ENCODE measurements around the gene HBM. TPM values are rescaled to one million over a fixed set of nuclear protein-coding genes. Genes with fewer than 3 reads are reported as not detected.
"Not testable (repeated sequence)": the region's sequence is repeated elsewhere in the genome, so short reads cannot be mapped to it uniquely, and the experiment has no call there.

The HBM gene
- total and polyA plus RNA-seq, 4 donors = 0.28 to 2,893 TPM; not detected in 2

DNA sequence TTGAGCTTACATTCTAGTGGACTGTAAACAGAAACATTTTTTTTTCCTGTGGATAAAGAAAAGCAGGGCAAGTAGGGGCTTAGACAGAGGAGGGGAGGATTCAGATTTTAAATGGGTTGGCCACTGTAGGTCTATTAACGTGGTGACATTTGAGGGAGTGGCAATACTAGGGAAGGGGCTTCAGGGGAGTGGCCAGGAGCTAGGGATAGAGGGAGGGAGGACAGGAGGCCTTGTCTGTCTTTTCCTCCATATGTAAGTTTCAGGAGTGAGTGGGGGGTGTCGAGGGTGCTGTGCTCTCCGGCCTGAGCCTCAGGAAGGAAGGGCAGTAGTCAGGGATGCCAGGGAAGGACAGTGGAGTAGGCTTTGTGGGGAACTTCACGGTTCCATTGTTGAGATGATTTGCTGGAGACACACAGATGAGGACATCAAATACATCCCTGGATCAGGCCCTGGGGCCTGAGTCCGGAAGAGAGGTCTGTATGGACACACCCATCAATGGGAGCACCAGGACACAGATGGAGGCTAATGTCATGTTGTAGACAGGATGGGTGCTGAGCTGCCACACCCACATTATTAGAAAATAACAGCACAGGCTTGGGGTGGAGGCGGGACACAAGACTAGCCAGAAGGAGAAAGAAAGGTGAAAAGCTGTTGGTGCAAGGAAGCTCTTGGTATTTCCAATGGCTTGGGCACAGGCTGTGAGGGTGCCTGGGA lies 6.5 kb upstream of the HBM start:
- H3K9ac ChIP-seq (ENCODE audit: low read depth in 1 of 2, low read length in 2 of 2) = no peak overlapping the region
- peaks cover 0 to 8% (median 4%) of the 10 kb centered on the region in 4 donors for H3K4me1 ChIP-seq (ENCODE audit: control insufficient read depth in 4 of 4, insufficient read depth in 4 of 4, low read length in 3 of 4)
- WGBS = 51% methylated on average over 6 of the region's 6 CpGs
- no peaks in the 10 kb centered on the region for H3K9me3 ChIP-seq (ENCODE audit: control insufficient read depth in 4 of 4, low read length in 3 of 4)
- H3K36me3 ChIP-seq (ENCODE audit: control insufficient read depth in 4 of 4, insufficient read depth in 3 of 4, low read depth in 1 of 4, low read length in 3 of 4) = no peaks in the 10 kb centered on the region
- DNase-seq (ENCODE audit: low spot score) = no peak
- H3K27ac ChIP-seq (ENCODE audit: low read depth in 1 of 2, low read length in 2 of 2) = no peak overlapping the region
- peaks cover 0 to 2% (median under 1%) of the 10 kb centered on the region in 4 donors for H3K27me3 ChIP-seq (ENCODE audit: control insufficient read depth in 4 of 4, insufficient read depth in 4 of 4, low read length in 3 of 4)
- no peak overlapping the region for H3K4me3 ChIP-seq (ENCODE audit: low read depth in 1 of 3, low read length in 3 of 3)
- no peak for TF ChIP-seq YY1 (IDR thresholded peaks at IDR 0.05)
- TF ChIP-seq JUND (IDR thresholded peaks at IDR 0.05) = no peak
- TF ChIP-seq SP1 (IDR thresholded peaks at IDR 0.05) = no peak
- no peak for TF ChIP-seq RXRA (IDR thresholded peaks at IDR 0.05)
- TF ChIP-seq, protein P1, sequence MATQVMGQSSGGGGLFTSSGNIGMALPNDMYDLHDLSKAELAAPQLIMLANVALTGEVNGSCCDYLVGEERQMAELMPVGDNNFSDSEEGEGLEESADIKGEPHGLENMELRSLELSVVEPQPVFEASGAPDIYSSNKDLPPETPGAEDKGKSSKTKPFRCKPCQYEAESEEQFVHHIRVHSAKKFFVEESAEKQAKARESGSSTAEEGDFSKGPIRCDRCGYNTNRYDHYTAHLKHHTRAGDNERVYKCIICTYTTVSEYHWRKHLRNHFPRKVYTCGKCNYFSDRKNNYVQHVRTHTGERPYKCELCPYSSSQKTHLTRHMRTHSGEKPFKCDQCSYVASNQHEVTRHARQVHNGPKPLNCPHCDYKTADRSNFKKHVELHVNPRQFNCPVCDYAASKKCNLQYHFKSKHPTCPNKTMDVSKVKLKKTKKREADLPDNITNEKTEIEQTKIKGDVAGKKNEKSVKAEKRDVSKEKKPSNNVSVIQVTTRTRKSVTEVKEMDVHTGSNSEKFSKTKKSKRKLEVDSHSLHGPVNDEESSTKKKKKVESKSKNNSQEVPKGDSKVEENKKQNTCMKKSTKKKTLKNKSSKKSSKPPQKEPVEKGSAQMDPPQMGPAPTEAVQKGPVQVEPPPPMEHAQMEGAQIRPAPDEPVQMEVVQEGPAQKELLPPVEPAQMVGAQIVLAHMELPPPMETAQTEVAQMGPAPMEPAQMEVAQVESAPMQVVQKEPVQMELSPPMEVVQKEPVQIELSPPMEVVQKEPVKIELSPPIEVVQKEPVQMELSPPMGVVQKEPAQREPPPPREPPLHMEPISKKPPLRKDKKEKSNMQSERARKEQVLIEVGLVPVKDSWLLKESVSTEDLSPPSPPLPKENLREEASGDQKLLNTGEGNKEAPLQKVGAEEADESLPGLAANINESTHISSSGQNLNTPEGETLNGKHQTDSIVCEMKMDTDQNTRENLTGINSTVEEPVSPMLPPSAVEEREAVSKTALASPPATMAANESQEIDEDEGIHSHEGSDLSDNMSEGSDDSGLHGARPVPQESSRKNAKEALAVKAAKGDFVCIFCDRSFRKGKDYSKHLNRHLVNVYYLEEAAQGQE (IDR thresholded peaks at IDR 0.05) = no peak

DNA sequence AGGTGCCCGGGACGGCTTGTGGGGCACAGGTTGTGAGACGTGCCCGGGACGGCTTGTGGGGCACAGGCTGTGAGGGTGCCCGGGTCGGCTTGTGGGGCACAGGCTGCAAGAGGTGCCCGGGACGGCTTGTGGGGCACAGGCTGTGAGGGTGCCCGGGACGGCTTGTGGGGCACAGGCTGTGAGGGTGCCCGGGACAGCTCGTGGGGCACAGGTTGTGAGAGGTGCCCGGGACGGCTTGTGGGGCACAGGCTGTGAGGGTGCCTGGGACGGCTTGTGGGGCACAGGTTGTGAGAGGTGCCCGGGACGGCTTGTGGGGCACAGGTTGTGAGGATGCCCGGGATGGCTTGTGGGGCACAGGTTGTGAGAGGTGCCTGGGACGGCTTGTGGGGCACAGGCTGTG lies 5.5 kb upstream of the HBM start:
- not testable (repeated sequence) for H3K4me1 ChIP-seq (ENCODE audit: control insufficient read depth in 4 of 4, insufficient read depth in 4 of 4, low read length in 3 of 4); H3K36me3 ChIP-seq (ENCODE audit: control insufficient read depth in 4 of 4, insufficient read depth in 3 of 4, low read depth in 1 of 4, low read length in 3 of 4); H3K9ac ChIP-seq (ENCODE audit: low read depth in 1 of 2, low read length in 2 of 2); H3K27me3 ChIP-seq (ENCODE audit: control insufficient read depth in 4 of 4, insufficient read depth in 4 of 4, low read length in 3 of 4); H3K27ac ChIP-seq (ENCODE audit: low read depth in 1 of 2, low read length in 2 of 2); DNase-seq (ENCODE audit: low spot score); H3K9me3 ChIP-seq (ENCODE audit: control insufficient read depth in 4 of 4, low read length in 3 of 4); H3K4me3 ChIP-seq (ENCODE audit: low read depth in 1 of 3, low read length in 3 of 3)
- WGBS = 69% methylated on average over 20 of the region's 20 CpGs

DNA sequence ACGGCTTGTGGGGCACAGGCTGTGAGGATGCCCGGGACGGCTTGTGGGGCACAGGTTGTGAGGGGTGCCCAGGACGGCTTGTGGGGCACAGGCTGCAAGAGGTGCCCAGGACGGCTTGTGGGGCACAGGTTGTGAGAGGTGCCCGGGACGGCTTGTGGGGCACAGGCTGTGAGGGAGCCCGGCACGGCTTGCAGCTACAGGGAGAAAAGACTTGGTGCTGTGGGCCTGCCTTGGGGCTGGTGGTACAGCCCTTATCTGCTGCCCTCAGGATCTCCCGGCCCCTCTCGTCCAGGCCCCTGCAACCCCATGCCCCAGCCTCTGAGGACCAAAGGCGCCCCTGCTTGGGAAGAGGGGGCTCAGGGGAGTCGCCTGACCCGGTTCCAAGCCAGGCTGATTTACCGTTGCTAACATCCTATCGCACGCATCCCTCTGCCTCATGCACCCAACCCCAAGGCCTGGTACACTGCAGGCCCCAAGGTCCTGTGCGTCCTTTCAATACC lies 5.0 kb upstream of the HBM start:
- Histone ChIP-seq H3K27ac (ENCODE audit: low read depth in 1 of 2, low read length in 2 of 2) (no peak overlapping the region), H3K9ac (ENCODE audit: low read depth in 1 of 2, low read length in 2 of 2) (no peak overlapping the region), H3K27me3 (ENCODE audit: control insufficient read depth in 4 of 4, insufficient read depth in 4 of 4, low read length in 3 of 4) (peaks cover 0 to 3% (median 2%) of the 10 kb centered on the region in 4 donors), H3K36me3 (ENCODE audit: control insufficient read depth in 4 of 4, insufficient read depth in 3 of 4, low read depth in 1 of 4, low read length in 3 of 4) (no peaks in the 10 kb centered on the region), H3K4me3 (ENCODE audit: low read depth in 1 of 3, low read length in 3 of 3) (no peak overlapping the region), H3K4me1 (ENCODE audit: control insufficient read depth in 4 of 4, insufficient read depth in 4 of 4, low read length in 3 of 4) (peaks cover 2 to 8% (median 5%) of the 10 kb centered on the region in 4 donors), H3K9me3 (ENCODE audit: control insufficient read depth in 4 of 4, low read length in 3 of 4) (no peaks in the 10 kb centered on the region)
- TF ChIP-seq SP1 (IDR thresholded peaks at IDR 0.05) = no peak
- TF ChIP-seq RXRA (IDR thresholded peaks at IDR 0.05) = no peak
- no peak for TF ChIP-seq HNF4G (IDR thresholded peaks at IDR 0.05)
- TF ChIP-seq, protein P2, sequence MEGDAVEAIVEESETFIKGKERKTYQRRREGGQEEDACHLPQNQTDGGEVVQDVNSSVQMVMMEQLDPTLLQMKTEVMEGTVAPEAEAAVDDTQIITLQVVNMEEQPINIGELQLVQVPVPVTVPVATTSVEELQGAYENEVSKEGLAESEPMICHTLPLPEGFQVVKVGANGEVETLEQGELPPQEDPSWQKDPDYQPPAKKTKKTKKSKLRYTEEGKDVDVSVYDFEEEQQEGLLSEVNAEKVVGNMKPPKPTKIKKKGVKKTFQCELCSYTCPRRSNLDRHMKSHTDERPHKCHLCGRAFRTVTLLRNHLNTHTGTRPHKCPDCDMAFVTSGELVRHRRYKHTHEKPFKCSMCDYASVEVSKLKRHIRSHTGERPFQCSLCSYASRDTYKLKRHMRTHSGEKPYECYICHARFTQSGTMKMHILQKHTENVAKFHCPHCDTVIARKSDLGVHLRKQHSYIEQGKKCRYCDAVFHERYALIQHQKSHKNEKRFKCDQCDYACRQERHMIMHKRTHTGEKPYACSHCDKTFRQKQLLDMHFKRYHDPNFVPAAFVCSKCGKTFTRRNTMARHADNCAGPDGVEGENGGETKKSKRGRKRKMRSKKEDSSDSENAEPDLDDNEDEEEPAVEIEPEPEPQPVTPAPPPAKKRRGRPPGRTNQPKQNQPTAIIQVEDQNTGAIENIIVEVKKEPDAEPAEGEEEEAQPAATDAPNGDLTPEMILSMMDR (IDR thresholded peaks at IDR 0.05; ENCODE audit: low read depth, low read length, missing input control) = no peak
- no peak for TF ChIP-seq TAF1 (conservative IDR thresholded peaks at IDR 0.05)
- no peak for TF ChIP-seq YY1 (IDR thresholded peaks at IDR 0.05)
- TF ChIP-seq, protein P1 (IDR thresholded peaks at IDR 0.05) = no peak
- no peak for DNase-seq (ENCODE audit: low spot score)
- WGBS = 55% methylated on average over 18 of the region's 18 CpGs

Measured in liver (tissue), 9 donors.